ENCODE data around the gene MEIS1.

MEIS1 gene

GRCh38 chr2:66431846-66432587 lies 2.9 kb upstream of the MEIS1 start:
- DNase-seq (ENCODE audit: low read depth in 2 of 2) = no peak

- DNase-seq (ENCODE audit: low read depth in 2 of 2) = no peak
Measured at GRCh38 chr2:66432801-66433694, 1.9 kb upstream of the MEIS1 start.

- DNase-seq (ENCODE audit: low read depth in 2 of 2) = no peak
Measured at GRCh38 chr2:66433695-66433944, 1.3 kb upstream of the MEIS1 start.

- no peak for DNase-seq (ENCODE audit: low read depth in 2 of 2)
Measured at GRCh38 chr2:66433945-66434678, 813 bp upstream of the MEIS1 start.

- DNase-seq (ENCODE audit: low read depth in 2 of 2) = no peak
Measured at GRCh38 chr2:66435549-66435875, 587 bp downstream of the MEIS1 start.

GRCh38 chr2:66435963-66436362 lies 1.0 kb downstream of the MEIS1 start:
- DNase-seq (ENCODE audit: low read depth in 2 of 2) = no peak

- DNase-seq (ENCODE audit: low read depth in 2 of 2) = no peak
Measured at GRCh38 chr2:66436581-66437001, 1.7 kb downstream of the MEIS1 start.

- no peak for DNase-seq (ENCODE audit: low read depth in 2 of 2)
Measured at GRCh38 chr2:66437109-66437690, 2.3 kb downstream of the MEIS1 start.

- no peak for DNase-seq (ENCODE audit: low read depth in 2 of 2)
Measured at GRCh38 chr2:66437691-66438497, 3.0 kb downstream of the MEIS1 start.

GRCh38 chr2:66438498-66438833 lies 3.5 kb downstream of the MEIS1 start:
- DNase-seq (ENCODE audit: low read depth in 2 of 2) = no peak

- no peak for DNase-seq (ENCODE audit: low read depth in 2 of 2)
Measured at GRCh38 chr2:66438891-66439811, 4.2 kb downstream of the MEIS1 start.

GRCh38 chr2:66439812-66440542 lies 5.1 kb downstream of the MEIS1 start:
- DNase-seq (ENCODE audit: low read depth in 2 of 2) = no peak

- DNase-seq (ENCODE audit: low read depth in 2 of 2) = no peak
Measured at GRCh38 chr2:66440708-66441497, 6.0 kb downstream of the MEIS1 start.

GRCh38 chr2:66441581-66442320 lies 6.8 kb downstream of the MEIS1 start:
- no peak for DNase-seq (ENCODE audit: low read depth in 2 of 2)

GRCh38 chr2:66442516-66443185 lies 7.7 kb downstream of the MEIS1 start:
- no peak for DNase-seq (ENCODE audit: low read depth in 2 of 2)

- no peak for DNase-seq (ENCODE audit: low read depth in 2 of 2)
Measured at GRCh38 chr2:66443186-66443978, 8.5 kb downstream of the MEIS1 start.
